GM12878 (cell line): Measurements from ENCODE around the gene BLOC1S2. TPM values are rescaled to one million over a fixed set of nuclear protein-coding genes. Genes with fewer than 3 reads are reported as not detected.

Experiments used
- ATAC-seq: fragments of 200-7000 bp; cut with Tn5 transposase; 3 replicates; pipeline ENCODE4 v1.9.1; 2020; ENCODE audit warnings: mild to moderate bottlenecking, moderate library complexity
- BruUV-seq: library from RNA; stranded (reverse); fragments of 400-500 nt; replicated peaks from 2 replicates; lab custom pipeline; 2021; lab: Mats Ljungman, UMichigan
- CTCF ChIA-PET: fragments of 300-600 bp; sonication (Branson Sonifier 250); formaldehyde crosslinking; extraction: SDS; loops from one replicate; lab custom pipeline; 2021; ENCODE audit warnings: inconsistent platforms; lab: Yijun Ruan, JAX
- POLR2A ChIA-PET: fragments of 350-600 bp; formaldehyde crosslinking; extraction: SDS; loops from one replicate; lab custom pipeline; 2021; ENCODE audit warnings: inconsistent platforms; lab: Charles Lee
- RAD21 ChIA-PET: fragments of 300-600 bp; sonication (Branson Sonifier 250); formaldehyde crosslinking; loops from one replicate; lab custom pipeline; 2023; ENCODE audit warnings: antibody characterized with exemption; ENCODE audit not compliant: unreplicated experiment; lab: Charles Lee
- SMC1A ChIA-PET: fragments of 300-600 bp; sonication (Branson Sonifier 250); formaldehyde crosslinking; loops from one replicate; lab custom pipeline; 2023; ENCODE audit not compliant: unreplicated experiment, uncharacterized antibody; lab: Charles Lee
- DNase-seq: peaks from one replicate; pipeline ENCODE4 v3.0.0-alpha.2; 2011; ENCODE audit warnings: low read depth, low spot score
- FAIRE-seq: peaks from 3 replicates; lab custom pipeline; 2011; peaks lifted over from hg19 to GRCh38; lab: Jason Lieb, UNC
- H2AFZ ChIP-seq: 2 replicates; pipeline ENCODE4 v1.6.0; 2011; ENCODE audit warnings: low read depth, low read length, control low read depth; ENCODE audit not compliant: control insufficient read depth
- H3K27ac ChIP-seq: 2 replicates; pipeline ENCODE4 v1.5.1; 2011; ENCODE audit warnings: control low read depth; ENCODE audit not compliant: control insufficient read depth, insufficient read depth
- H3K27me3 ChIP-seq, 2 experiments: replicated peaks in 1 of 2; 2 replicates each; pipeline versions ENCODE4 v1.6.0 to v1.6.1; 2011; ENCODE audit warnings: low read length in 1 of 2; ENCODE audit not compliant: control insufficient read depth in 2 of 2, insufficient read depth in 2 of 2
- H3K36me3 ChIP-seq, 2 experiments: 2 replicates each; pipeline ENCODE4 v1.5.1; 2011; ENCODE audit warnings: low read length in 1 of 2; ENCODE audit not compliant: control insufficient read depth in 2 of 2, insufficient read depth in 2 of 2
- H3K4me1 ChIP-seq: 2 replicates; pipeline ENCODE4 v1.6.1; 2011; ENCODE audit warnings: mild to moderate bottlenecking, low read length, moderate library complexity, mixed read lengths; ENCODE audit not compliant: control insufficient read depth, insufficient read depth
- H3K4me2 ChIP-seq: 2 replicates; pipeline ENCODE4 v1.6.0; 2011; ENCODE audit warnings: control low read depth; ENCODE audit not compliant: control insufficient read depth, insufficient read depth
- H3K4me3 ChIP-seq: fragments of 200-600 bp; sonication (generic); 2 replicates; pipeline ENCODE4 v1.5.1; 2016
- H3K79me2 ChIP-seq: 2 replicates; pipeline ENCODE4 v1.6.0; 2011; ENCODE audit warnings: low read length; ENCODE audit not compliant: control insufficient read depth, insufficient read depth
- H3K9ac ChIP-seq: 2 replicates; pipeline ENCODE4 v1.8.0; 2011; ENCODE audit warnings: low read length, control low read depth, mixed read lengths; ENCODE audit not compliant: control insufficient read depth, insufficient read depth
- H3K9me3 ChIP-seq: replicated peaks from 3 replicates; pipeline ENCODE4 v1.5.1; 2011; ENCODE audit warnings: mild to moderate bottlenecking, low read length; ENCODE audit not compliant: control insufficient read depth, insufficient read depth
- H4K20me1 ChIP-seq: 2 replicates; pipeline ENCODE4 v1.6.0; 2011; ENCODE audit not compliant: control insufficient read depth, insufficient read depth
- ATF3 ChIP-seq: IDR thresholded peaks from 2 replicates; pipeline ENCODE4 v1.6.1; 2011; ENCODE audit warnings: low read depth, mild to moderate bottlenecking, low read length, moderate library complexity, borderline replicate concordance; ENCODE audit errors: extremely low read depth
- CREB1 ChIP-seq: IDR thresholded peaks from 2 replicates; pipeline ENCODE4 v1.6.1; 2012; ENCODE audit warnings: low read depth, mild to moderate bottlenecking, inconsistent platforms
- FOXK2 ChIP-seq: fragments of 450-650 bp; IDR thresholded peaks from 2 replicates; pipeline ENCODE4 v1.6.1; 2017; ENCODE audit warnings: mild to moderate bottlenecking, moderate library complexity
- MTA2 ChIP-seq: fragments of 450-650 bp; IDR thresholded peaks from 2 replicates; pipeline ENCODE4 v1.6.1; 2016; ENCODE audit warnings: low read depth, mild to moderate bottlenecking, moderate library complexity
- NR2F1 ChIP-seq: fragments of 450-650 bp; conservative IDR thresholded peaks from 2 replicates; pipeline ENCODE4 v1.6.1; 2017; ENCODE audit warnings: mild to moderate bottlenecking
- NRF1 ChIP-seq: conservative IDR thresholded peaks from 2 replicates; pipeline ENCODE4 v1.6.1; 2011; ENCODE audit warnings: mild to moderate bottlenecking, low read depth, low read length, improper control_type of control experiment
- POLR2AphosphoS5 ChIP-seq: IDR thresholded peaks from 2 replicates; pipeline ENCODE4 v1.6.1; 2011; ENCODE audit warnings: mild to moderate bottlenecking, low read length, inconsistent platforms
- SIX5 ChIP-seq: IDR thresholded peaks from 2 replicates; pipeline ENCODE4 v1.6.1; 2011; ENCODE audit warnings: mild to moderate bottlenecking, low read depth, low read length, moderate library complexity; ENCODE audit not compliant: severe bottlenecking
- SREBF1 ChIP-seq: IDR thresholded peaks from 2 replicates; pipeline ENCODE4 v1.6.1; 2012; ENCODE audit warnings: mild to moderate bottlenecking, low read length
- SREBF2 ChIP-seq: IDR thresholded peaks from 2 replicates; pipeline ENCODE4 v1.6.1; 2012; ENCODE audit warnings: mild to moderate bottlenecking, low read length
- TCF7 ChIP-seq: IDR thresholded peaks from 2 replicates; pipeline ENCODE4 v1.6.1; 2014; ENCODE audit warnings: antibody characterized with exemption, borderline replicate concordance
- ZSCAN29 ChIP-seq: fragments of 450-650 bp; IDR thresholded peaks from 2 replicates; pipeline ENCODE4 v1.6.1; 2017; ENCODE audit warnings: mild to moderate bottlenecking, moderate library complexity
- ZZZ3 ChIP-seq: IDR thresholded peaks from 2 replicates; pipeline ENCODE4 v1.6.1; 2011; ENCODE audit warnings: low read depth; ENCODE audit not compliant: control insufficient read depth, insufficient read length
- WGBS: methylation state at CpG from one replicate; pipeline ENCODE4 v1.1.6; 2016; ENCODE audit warnings: low lambda C conversion rate; ENCODE audit not compliant: insufficient replicate concordance, insufficient coverage; ENCODE audit errors: missing lambda C conversion rate; 5-methylcytosine and 5-hydroxymethylcytosine counted together
- in situ Hi-C: fragments of 300-500 bp; cut with MboI; formaldehyde crosslinking; loops from 9 replicates; pipeline ENCODE4 v1.14.3; 2018; ENCODE audit warnings: mixed read lengths
- intact Hi-C: fragments of 100-400 bp; cut with micrococcal nuclease; formaldehyde crosslinking; loops from one replicate; pipeline ENCODE4 v1.14.2; 2022; ENCODE audit not compliant: unreplicated experiment
- polyA plus RNA-seq, 11 experiments: library from polyadenylated mRNA; depleted of rRNA in 4 of 11; unstranded in 6 of 11; stranded (reverse) in 5 of 11; fragments of >200 nt; fragmentation: Nextera tagmentation in 4 of 11; fragmentation: Illumina TruSeq in 1 of 11; extraction: Ambion mirVana in 4 of 11; extraction: Trizol in 1 of 11; gene quantifications; 1 replicate in 1 of 11; 2 replicates in 10 of 11; pipeline versions ENCODE4 v1.2.1 to v1.2.3, GENCODE V29; 2011 to 2016; ENCODE audit warnings: inconsistent platforms in 2 of 11, missing spikeins in 2 of 11, low read depth in 1 of 11
- total RNA-seq, 4 experiments: library from RNA; depleted of rRNA in 3 of 4; stranded (reverse); fragments of >200 nt in 3 of 4; fragmentation: Illumina TruSeq in 1 of 4; extraction: Trizol in 1 of 4; gene quantifications; 2 replicates each; pipeline versions ENCODE4 v1.2.1 to v1.2.3, GENCODE V29; 2013 to 2021
- TF ChIP-seq, protein P1 (sequence below): IDR thresholded peaks from 2 replicates; pipeline ENCODE4 v1.6.1; 2011; ENCODE audit warnings: low read depth, low read length, improper control_type of control experiment, borderline replicate concordance
- TF ChIP-seq, protein P2 (sequence below): IDR thresholded peaks from 2 replicates; pipeline ENCODE4 v1.6.1; 2012; ENCODE audit warnings: mild to moderate bottlenecking, low read depth, low read length
- TF ChIP-seq, protein P3 (sequence below): fragments of 450-650 bp; IDR thresholded peaks from 2 replicates; pipeline ENCODE4 v1.6.1; 2016; ENCODE audit warnings: mild to moderate bottlenecking

Gene BLOC1S2
- total and polyA plus RNA-seq, 10 of the 15 experiments (the other 5 are each of a cell fraction or from before 2014, with no cell fraction given) = 58.6 to 164 (median 79.5) TPM

- Histone ChIP-seq H3K27ac (no peak overlapping the region), H3K27me3 (no peaks in the 10 kb centered on the region; a peak in 2 of 4 replicates), H3K4me1 (no peaks in the 10 kb centered on the region), H3K4me3 (no peak overlapping the region), H3K9me3 (no peaks in the 10 kb centered on the region), H3K4me2 (no peak overlapping the region), H4K20me1 (no peaks in the 10 kb centered on the region), H3K79me2 (no peaks in the 10 kb centered on the region), H2AFZ (no peak overlapping the region), H3K36me3 (no peaks in the 10 kb centered on the region), H3K9ac (no peak overlapping the region)
- FAIRE-seq (no peak), ATAC-seq (no peak), DNase-seq (no peak)
- no TSS peak for BruUV-seq
- POLR2A ChIA-PET = interaction anchor here (0.7 kb wide), 1 partner anchor 52 kb away, joined by 4 read pairs; no protein-coding TSS in a partner anchor
- in situ Hi-C loops (no loop called here), intact Hi-C loops (no loop called here)
- CTCF ChIA-PET = no interaction called here
- WGBS = 42% methylated on average over 2 of the region's 4 CpGs
- SMC1A ChIA-PET = no interaction called here
- RAD21 ChIA-PET = no interaction called here
- TF ChIP-seq SREBF2 (no peak), SIX5 (no peak), CREB1 (no peak), TCF7 (no peak), ZZZ3 (no peak), NRF1 (no peak), ATF3 (no peak), FOXK2 (no peak), NR2F1 (no peak), MTA2 (no peak), SREBF1 (no peak), ZSCAN29 (no peak), POLR2AphosphoS5 (no peak)
- TF ChIP-seq, protein P1, sequence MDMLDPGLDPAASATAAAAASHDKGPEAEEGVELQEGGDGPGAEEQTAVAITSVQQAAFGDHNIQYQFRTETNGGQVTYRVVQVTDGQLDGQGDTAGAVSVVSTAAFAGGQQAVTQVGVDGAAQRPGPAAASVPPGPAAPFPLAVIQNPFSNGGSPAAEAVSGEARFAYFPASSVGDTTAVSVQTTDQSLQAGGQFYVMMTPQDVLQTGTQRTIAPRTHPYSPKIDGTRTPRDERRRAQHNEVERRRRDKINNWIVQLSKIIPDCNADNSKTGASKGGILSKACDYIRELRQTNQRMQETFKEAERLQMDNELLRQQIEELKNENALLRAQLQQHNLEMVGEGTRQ = no peak
- TF ChIP-seq, protein P2, sequence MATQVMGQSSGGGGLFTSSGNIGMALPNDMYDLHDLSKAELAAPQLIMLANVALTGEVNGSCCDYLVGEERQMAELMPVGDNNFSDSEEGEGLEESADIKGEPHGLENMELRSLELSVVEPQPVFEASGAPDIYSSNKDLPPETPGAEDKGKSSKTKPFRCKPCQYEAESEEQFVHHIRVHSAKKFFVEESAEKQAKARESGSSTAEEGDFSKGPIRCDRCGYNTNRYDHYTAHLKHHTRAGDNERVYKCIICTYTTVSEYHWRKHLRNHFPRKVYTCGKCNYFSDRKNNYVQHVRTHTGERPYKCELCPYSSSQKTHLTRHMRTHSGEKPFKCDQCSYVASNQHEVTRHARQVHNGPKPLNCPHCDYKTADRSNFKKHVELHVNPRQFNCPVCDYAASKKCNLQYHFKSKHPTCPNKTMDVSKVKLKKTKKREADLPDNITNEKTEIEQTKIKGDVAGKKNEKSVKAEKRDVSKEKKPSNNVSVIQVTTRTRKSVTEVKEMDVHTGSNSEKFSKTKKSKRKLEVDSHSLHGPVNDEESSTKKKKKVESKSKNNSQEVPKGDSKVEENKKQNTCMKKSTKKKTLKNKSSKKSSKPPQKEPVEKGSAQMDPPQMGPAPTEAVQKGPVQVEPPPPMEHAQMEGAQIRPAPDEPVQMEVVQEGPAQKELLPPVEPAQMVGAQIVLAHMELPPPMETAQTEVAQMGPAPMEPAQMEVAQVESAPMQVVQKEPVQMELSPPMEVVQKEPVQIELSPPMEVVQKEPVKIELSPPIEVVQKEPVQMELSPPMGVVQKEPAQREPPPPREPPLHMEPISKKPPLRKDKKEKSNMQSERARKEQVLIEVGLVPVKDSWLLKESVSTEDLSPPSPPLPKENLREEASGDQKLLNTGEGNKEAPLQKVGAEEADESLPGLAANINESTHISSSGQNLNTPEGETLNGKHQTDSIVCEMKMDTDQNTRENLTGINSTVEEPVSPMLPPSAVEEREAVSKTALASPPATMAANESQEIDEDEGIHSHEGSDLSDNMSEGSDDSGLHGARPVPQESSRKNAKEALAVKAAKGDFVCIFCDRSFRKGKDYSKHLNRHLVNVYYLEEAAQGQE = no peak
- TF ChIP-seq, protein P3, sequence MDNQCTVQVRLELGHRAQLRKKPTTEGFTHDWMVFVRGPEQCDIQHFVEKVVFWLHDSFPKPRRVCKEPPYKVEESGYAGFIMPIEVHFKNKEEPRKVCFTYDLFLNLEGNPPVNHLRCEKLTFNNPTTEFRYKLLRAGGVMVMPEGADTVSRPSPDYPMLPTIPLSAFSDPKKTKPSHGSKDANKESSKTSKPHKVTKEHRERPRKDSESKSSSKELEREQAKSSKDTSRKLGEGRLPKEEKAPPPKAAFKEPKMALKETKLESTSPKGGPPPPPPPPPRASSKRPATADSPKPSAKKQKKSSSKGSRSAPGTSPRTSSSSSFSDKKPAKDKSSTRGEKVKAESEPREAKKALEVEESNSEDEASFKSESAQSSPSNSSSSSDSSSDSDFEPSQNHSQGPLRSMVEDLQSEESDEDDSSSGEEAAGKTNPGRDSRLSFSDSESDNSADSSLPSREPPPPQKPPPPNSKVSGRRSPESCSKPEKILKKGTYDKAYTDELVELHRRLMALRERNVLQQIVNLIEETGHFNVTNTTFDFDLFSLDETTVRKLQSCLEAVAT = no peak
Observed at GRCh38 chr10:100318207-100318606, 31.7 kb upstream of the BLOC1S2 start.
